ENCODE results near the gene GUCA1A. TPM values are rescaled to one million over a fixed set of nuclear protein-coding genes. Genes with fewer than 3 reads are reported as not detected.

Gene GUCA1A
- total and polyA plus RNA-seq, 2 of the 4 experiments (the other 2 are of a cell fraction), result 0.18 to 0.32 TPM

DNA sequence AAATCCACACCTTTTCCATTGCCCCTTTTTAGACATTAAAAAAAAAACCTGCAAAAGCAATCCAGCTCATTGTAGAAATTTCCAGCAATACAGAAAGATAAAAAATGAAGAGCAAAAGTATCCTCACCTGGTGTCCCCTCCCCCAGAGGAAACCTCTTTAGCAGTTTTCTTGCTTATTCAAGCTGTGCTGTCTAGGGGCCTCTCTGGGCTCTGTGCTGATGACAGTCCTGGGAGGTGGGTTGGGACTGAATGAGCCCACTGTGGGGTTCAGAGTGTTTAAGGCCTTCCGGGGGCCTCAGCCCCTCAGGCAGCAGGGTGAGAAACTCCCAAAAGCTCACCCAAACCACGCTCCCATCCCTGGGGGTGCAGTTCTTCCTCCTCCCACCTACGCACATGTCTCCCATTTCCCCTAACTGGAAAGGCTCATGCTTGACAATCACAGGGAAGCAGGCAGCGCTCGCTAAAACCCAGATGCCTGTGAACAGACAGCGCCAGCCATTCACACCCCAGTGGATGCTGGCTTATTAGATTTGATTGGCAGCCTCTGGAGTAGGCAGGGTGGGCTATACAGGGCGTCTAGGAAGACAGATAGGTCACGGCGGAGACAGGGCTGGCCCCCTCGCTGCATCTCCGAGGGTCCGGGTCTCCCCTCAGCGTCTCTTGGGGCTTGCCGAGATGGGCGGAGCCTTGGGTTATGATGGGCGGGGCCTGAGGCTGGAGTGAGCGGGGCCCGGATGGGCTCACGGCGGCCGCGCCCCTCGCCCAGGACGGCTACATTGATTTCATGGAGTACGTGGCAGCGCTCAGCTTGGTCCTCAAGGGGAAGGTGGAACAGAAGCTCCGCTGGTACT lies 4.6 kb downstream of the GUCA1A start (continued):
- TF ChIP-seq FOS (IDR thresholded peaks at IDR 0.05; ENCODE audit: low read depth, low read length), result no peak

DNA sequence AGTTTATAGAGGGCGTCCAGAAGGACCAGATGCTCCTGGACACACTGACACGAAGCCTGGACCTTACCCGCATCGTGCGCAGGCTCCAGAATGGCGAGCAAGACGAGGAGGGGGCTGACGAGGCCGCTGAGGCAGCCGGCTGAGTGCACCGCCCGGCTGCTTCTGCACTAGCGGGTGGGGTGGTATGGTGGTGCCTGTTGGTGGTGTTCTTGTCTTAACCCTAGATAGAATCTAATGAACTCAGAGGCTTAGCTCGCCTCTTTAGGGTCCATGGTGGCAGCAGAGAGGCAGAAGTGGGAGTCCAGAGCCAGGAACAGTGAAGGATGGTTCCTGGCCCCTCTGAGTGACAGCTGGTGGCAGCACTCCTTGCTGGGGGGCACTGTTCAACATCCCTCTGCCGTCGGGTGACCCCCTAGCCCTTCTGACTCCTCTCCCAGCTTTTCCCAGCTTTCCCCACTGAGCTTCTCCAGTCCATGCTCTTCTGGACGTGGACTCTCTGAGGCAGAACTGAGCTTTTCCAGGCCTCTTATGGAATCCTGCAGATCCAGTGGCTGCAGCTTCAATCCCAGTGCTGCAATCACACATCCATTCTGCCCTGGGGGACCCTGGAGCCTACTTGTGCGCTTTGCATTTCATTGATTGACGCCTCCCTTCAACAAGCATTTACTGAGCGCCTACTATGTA lies 6.2 kb downstream of the GUCA1A start:
- dilution Hi-C loops (cut with HindIII; ENCODE audit: low sequenced_read_pairs, unreplicated experiment) (no loop called here), in situ Hi-C loops (cut with MboI; ENCODE audit: low sequenced_read_pairs) (no loop called here), intact Hi-C loops (cut with micrococcal nuclease) (no loop called here)
- H3K27ac ChIP-seq (ENCODE audit: insufficient read depth, low read length), result no peak overlapping the region
- H3K9ac ChIP-seq (ENCODE audit: low read depth, low read length), result no peak overlapping the region
- H3K4me3 ChIP-seq (ENCODE audit: insufficient read depth, low read depth, low read length), result no peak overlapping the region
- H3K23ac ChIP-seq (ENCODE audit: low read depth, low read length), result no peak overlapping the region
- H3K56ac ChIP-seq (ENCODE audit: extremely low read depth, insufficient read depth, low read length), result no peak overlapping the region
- H2BK120ac ChIP-seq (ENCODE audit: low read depth, low read length), result no peak overlapping the region
- DNase-seq (no peak), ATAC-seq (ENCODE audit: low read depth) (no peak)
- H3K36me3 ChIP-seq (ENCODE audit: control insufficient read depth, insufficient read depth, low read length), result no peaks in the 10 kb centered on the region
- H2BK5ac ChIP-seq (ENCODE audit: low read depth, low read length, poor library complexity, severe bottlenecking), result no peak overlapping the region
- POLR2A ChIA-PET (ENCODE audit: unreplicated experiment), result no interaction called here
- peak overlapping the region; percentile 12; the same call in 1 of the 2 replicates for H4K91ac ChIP-seq (ENCODE audit: insufficient read depth, low read depth, low read length)
- H3K4me2 ChIP-seq (ENCODE audit: low read depth, low read length), result no peak overlapping the region
- no peak overlapping the region for H2AFZ ChIP-seq (replicated peaks; ENCODE audit: low read length, poor library complexity)
- no peak overlapping the region for H2BK15ac ChIP-seq (ENCODE audit: low read depth, low read length)
- no peaks in the 10 kb centered on the region for H3K4me1 ChIP-seq (ENCODE audit: control insufficient read depth, insufficient read depth, low read length)
- no peak overlapping the region for H2BK20ac ChIP-seq (ENCODE audit: low read depth, low read length)
- H4K20me1 ChIP-seq (ENCODE audit: insufficient read depth, low read length), result no peaks in the 10 kb centered on the region
- BruUV-seq (replicated peaks), result no TSS peak
- no peak overlapping the region for H4K5ac ChIP-seq (ENCODE audit: low read depth, low read length)
- no peak overlapping the region for H3K18ac ChIP-seq (ENCODE audit: low read depth, low read length)
- H3K27me3 ChIP-seq (ENCODE audit: control insufficient read depth, insufficient read depth, low read length), result no peaks in the 10 kb centered on the region
- H2AK5ac ChIP-seq (ENCODE audit: low read depth, low read length), result no peak overlapping the region
- H3K9me3 ChIP-seq (ENCODE audit: control insufficient read depth, insufficient read depth, low read length), result no peaks in the 10 kb centered on the region
- H4K8ac ChIP-seq (ENCODE audit: low read depth in 2 of 2, low read length in 2 of 2), result no peak overlapping the region
- CTCF ChIA-PET, result no interaction called here
- no peak overlapping the region for H3K4ac ChIP-seq (ENCODE audit: low read depth, low read length)
- no peak overlapping the region; the same call in 1 of the 2 replicates for H3K14ac ChIP-seq (replicated peaks; ENCODE audit: low read depth, low read length)
- H2AK9ac ChIP-seq (replicated peaks; ENCODE audit: low read depth, low read length, poor library complexity), result peak overlapping the region; percentile 72
- no peaks in the 10 kb centered on the region for H3K79me1 ChIP-seq (ENCODE audit: low read depth in 1 of 2, low read length in 2 of 2)
- H3K9me1 ChIP-seq (ENCODE audit: insufficient read depth, low read length), result no peaks in the 10 kb centered on the region
- TF ChIP-seq NFE2L2 (IDR thresholded peaks at IDR 0.05; ENCODE audit: low read depth, low read length) (no peak), MAZ (IDR thresholded peaks at IDR 0.05; ENCODE audit: borderline replicate concordance, low read depth, low read length) (no peak), RAD21 (IDR thresholded peaks at IDR 0.05; ENCODE audit: low read length) (no peak), CEBPB (IDR thresholded peaks at IDR 0.05; ENCODE audit: low read depth, low read length) (no peak), MXI1 (IDR thresholded peaks at IDR 0.05; ENCODE audit: borderline replicate concordance, low read depth, low read length) (no peak), RFX5 (IDR thresholded peaks at IDR 0.05; ENCODE audit: low read depth, low read length) (no peak), BHLHE40 (IDR thresholded peaks at IDR 0.05; ENCODE audit: low read depth, low read length) (no peak)
- TF ChIP-seq, protein P1, sequence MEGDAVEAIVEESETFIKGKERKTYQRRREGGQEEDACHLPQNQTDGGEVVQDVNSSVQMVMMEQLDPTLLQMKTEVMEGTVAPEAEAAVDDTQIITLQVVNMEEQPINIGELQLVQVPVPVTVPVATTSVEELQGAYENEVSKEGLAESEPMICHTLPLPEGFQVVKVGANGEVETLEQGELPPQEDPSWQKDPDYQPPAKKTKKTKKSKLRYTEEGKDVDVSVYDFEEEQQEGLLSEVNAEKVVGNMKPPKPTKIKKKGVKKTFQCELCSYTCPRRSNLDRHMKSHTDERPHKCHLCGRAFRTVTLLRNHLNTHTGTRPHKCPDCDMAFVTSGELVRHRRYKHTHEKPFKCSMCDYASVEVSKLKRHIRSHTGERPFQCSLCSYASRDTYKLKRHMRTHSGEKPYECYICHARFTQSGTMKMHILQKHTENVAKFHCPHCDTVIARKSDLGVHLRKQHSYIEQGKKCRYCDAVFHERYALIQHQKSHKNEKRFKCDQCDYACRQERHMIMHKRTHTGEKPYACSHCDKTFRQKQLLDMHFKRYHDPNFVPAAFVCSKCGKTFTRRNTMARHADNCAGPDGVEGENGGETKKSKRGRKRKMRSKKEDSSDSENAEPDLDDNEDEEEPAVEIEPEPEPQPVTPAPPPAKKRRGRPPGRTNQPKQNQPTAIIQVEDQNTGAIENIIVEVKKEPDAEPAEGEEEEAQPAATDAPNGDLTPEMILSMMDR (conservative IDR thresholded peaks at IDR 0.05; ENCODE audit: low read depth, low read length), result no peak
- 95% methylated on average over 10 of the region's 20 CpGs; no CpG with 5 or more reads in 1 of the 2 experiments for WGBS, 2 experiments (ENCODE audit: extremely low coverage in 2 of 2, insufficient read length in 1 of 2)

All from IMR-90 (cell line).